HL-60 (cell line): ENCODE results near the gene CLIP4.

Experiments
- DNase-seq, 2 experiments: peaks; one replicate each; pipeline ENCODE4 v3.0.0-alpha.2; 2010 to 2020; ENCODE audit warnings: low read depth in 1 of 2, low spot score in 1 of 2
- H3K27ac ChIP-seq: fragments of 250-450 bp; sonication (Bioruptor Pico); replicated peaks from 2 replicates; pipeline ENCODE4 v1.5.1; 2020; ENCODE audit warnings: mild to moderate bottlenecking, moderate library complexity
- H3K27me3 ChIP-seq: fragments of 250-450 bp; sonication (Bioruptor Pico); 2 replicates; pipeline ENCODE4 v1.5.1; 2021; ENCODE audit warnings: mild to moderate bottlenecking, moderate library complexity; ENCODE audit not compliant: insufficient read depth, poor library complexity, severe bottlenecking
- H3K4me3 ChIP-seq: replicated peaks from 2 replicates; pipeline ENCODE4 v1.5.1; 2011; ENCODE audit warnings: mild to moderate bottlenecking, control low read depth, low read length; ENCODE audit not compliant: insufficient read depth
- GABPA ChIP-seq: IDR thresholded peaks from 2 replicates; pipeline ENCODE4 v1.6.1; 2012; ENCODE audit warnings: low read depth
- POLR2AphosphoS5 ChIP-seq: IDR thresholded peaks from 2 replicates; pipeline ENCODE4 v1.6.1; 2012; ENCODE audit warnings: low read depth
- SPI1 ChIP-seq: IDR thresholded peaks from 2 replicates; pipeline ENCODE4 v1.6.1; 2012; ENCODE audit warnings: low read depth, mild to moderate bottlenecking, borderline replicate concordance
- TF ChIP-seq, protein P1 (sequence below): IDR thresholded peaks from 2 replicates; pipeline ENCODE4 v1.6.1; 2012; ENCODE audit warnings: low read depth; ENCODE audit not compliant: insufficient replicate concordance
- TF ChIP-seq, protein P2 (sequence below): IDR thresholded peaks from one replicate; pipeline ENCODE4 v1.5.1; 2011; ENCODE audit warnings: low read length, control low read depth, inconsistent platforms; ENCODE audit not compliant: insufficient read depth

The CLIP4 gene

DNA sequence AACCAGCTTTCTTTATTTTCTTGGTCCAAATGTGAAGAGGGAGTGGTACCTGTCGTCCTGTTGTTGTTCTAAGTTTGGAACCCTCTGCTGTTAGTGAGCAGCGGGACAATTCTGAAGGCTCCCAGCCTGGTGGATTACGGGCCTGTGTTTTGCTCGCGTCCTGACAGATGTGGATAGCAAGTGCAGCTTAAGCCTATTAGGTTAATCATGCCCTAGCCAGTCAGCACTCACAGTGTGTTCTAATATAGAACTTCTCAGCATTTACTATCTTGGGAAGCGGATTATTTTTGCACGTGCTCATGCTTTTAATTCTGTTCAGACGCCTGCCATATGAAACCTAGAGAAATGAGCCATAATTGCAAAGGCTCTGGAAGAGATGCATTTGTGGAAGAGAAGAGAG, 40.8 kb upstream of the CLIP4 start, which contains the start of gene PCARE:
Gene PCARE, minus strand, starts transcription at position 113 of the 400 bp plus-strand sequence. CDS start 262 bp downstream, outside the sequence.
- no peaks in the 10 kb centered on the region for H3K27me3 ChIP-seq
- TF ChIP-seq, protein P1, sequence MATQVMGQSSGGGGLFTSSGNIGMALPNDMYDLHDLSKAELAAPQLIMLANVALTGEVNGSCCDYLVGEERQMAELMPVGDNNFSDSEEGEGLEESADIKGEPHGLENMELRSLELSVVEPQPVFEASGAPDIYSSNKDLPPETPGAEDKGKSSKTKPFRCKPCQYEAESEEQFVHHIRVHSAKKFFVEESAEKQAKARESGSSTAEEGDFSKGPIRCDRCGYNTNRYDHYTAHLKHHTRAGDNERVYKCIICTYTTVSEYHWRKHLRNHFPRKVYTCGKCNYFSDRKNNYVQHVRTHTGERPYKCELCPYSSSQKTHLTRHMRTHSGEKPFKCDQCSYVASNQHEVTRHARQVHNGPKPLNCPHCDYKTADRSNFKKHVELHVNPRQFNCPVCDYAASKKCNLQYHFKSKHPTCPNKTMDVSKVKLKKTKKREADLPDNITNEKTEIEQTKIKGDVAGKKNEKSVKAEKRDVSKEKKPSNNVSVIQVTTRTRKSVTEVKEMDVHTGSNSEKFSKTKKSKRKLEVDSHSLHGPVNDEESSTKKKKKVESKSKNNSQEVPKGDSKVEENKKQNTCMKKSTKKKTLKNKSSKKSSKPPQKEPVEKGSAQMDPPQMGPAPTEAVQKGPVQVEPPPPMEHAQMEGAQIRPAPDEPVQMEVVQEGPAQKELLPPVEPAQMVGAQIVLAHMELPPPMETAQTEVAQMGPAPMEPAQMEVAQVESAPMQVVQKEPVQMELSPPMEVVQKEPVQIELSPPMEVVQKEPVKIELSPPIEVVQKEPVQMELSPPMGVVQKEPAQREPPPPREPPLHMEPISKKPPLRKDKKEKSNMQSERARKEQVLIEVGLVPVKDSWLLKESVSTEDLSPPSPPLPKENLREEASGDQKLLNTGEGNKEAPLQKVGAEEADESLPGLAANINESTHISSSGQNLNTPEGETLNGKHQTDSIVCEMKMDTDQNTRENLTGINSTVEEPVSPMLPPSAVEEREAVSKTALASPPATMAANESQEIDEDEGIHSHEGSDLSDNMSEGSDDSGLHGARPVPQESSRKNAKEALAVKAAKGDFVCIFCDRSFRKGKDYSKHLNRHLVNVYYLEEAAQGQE: no peak
- no peak for TF ChIP-seq GABPA
- TF ChIP-seq SPI1: no peak
- TF ChIP-seq, protein P2, sequence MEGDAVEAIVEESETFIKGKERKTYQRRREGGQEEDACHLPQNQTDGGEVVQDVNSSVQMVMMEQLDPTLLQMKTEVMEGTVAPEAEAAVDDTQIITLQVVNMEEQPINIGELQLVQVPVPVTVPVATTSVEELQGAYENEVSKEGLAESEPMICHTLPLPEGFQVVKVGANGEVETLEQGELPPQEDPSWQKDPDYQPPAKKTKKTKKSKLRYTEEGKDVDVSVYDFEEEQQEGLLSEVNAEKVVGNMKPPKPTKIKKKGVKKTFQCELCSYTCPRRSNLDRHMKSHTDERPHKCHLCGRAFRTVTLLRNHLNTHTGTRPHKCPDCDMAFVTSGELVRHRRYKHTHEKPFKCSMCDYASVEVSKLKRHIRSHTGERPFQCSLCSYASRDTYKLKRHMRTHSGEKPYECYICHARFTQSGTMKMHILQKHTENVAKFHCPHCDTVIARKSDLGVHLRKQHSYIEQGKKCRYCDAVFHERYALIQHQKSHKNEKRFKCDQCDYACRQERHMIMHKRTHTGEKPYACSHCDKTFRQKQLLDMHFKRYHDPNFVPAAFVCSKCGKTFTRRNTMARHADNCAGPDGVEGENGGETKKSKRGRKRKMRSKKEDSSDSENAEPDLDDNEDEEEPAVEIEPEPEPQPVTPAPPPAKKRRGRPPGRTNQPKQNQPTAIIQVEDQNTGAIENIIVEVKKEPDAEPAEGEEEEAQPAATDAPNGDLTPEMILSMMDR: no peak
- no peak for TF ChIP-seq POLR2AphosphoS5
- no peak for DNase-seq
- no peak within 1 kb of the TSS for H3K4me3 ChIP-seq
- H3K27ac ChIP-seq: no peak within 1 kb of the TSS

DNA sequence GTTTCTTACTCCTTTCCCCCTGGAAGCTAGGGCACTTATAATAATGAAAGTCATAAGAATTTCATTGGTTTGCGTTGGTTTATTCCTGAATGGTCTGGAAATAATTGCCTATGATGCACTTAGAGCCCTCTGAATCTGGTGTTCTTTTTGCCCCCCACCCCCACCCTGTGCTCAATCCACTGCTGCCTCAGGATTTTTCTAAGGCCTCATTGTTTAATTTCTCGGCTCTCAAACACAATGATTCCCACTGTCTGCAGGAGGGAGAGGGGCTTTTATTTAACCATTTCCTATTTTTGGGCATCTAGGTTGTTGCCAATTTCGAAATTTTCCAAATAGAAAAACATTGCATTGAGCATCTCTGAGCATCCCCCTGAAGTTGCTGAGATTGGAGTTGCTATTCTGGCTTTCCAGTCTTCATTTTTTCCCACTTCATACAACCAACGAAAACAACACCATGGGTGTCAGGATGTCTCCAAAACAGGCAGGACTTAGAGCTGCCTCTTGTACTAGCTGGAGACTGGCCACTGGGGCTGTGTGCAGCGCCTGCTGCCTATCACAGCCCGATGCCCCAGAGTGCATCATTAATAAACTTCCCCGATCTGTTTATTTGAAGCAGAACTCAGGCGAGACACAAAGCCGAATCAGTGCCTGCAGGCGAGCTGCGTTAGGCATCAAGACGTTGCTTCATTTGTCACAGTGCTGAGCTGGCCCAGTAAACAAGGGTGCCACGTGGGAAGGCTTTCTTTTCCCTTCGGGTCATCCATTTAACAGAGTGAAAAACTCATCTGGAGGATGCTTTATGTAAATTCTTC, 39.1 kb upstream of the CLIP4 start:
- DNase-seq: no peak
- TF ChIP-seq SPI1 (no peak), POLR2AphosphoS5 (no peak), GABPA (no peak)
- TF ChIP-seq, protein P2: no peak
- TF ChIP-seq, protein P1: no peak

DNA sequence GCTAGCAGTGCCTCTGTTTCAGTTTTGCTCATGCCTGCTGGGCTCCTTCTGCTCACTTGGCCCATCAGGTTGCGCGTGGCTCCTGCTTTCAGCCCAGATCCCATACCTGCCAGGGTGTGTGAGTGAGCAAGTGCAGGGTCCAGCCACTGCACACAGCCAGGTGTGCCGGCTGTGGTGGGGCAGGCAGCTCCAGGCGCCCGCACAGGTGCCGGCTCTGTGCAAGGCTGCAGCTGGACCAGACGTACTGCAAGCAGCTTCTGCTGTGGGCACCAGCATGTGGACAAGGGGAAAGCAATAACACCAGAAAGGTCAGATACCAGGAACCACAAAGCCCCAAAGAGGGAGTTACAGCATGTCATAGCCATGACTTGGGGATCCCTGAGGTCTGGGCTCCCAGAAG, 35.3 kb upstream of the CLIP4 start:
- Histone ChIP-seq H3K27me3 (no peaks in the 10 kb centered on the region), H3K4me3 (no peak overlapping the region), H3K27ac (no peak overlapping the region)
- DNase-seq: no peak
- TF ChIP-seq, protein P2: no peak
- TF ChIP-seq SPI1 (no peak), GABPA (no peak), POLR2AphosphoS5 (no peak)
- TF ChIP-seq, protein P1: no peak

More for the DNA sequence above, 39.1 kb upstream of the CLIP4 start:
- Histone ChIP-seq H3K27me3 (no peaks in the 10 kb centered on the region), H3K4me3 (no peak overlapping the region), H3K27ac (no peak overlapping the region)
